Ovary (tissue), 3 donors: ENCODE measurements around the gene FBXO11.

Experiments
- POLR2A ChIP-seq: fragments of 450-650 bp; IDR thresholded peaks from one replicate; pipeline ENCODE4 v1.6.1; 2017; ENCODE audit warnings: antibody characterized with exemption, mild to moderate bottlenecking, moderate library complexity
- TF ChIP-seq, protein P1 (sequence below), 3 donors: fragments of 450-650 bp in 2 of 3; fragments of 200-600 bp in 1 of 3; IDR thresholded peaks; one replicate each; pipeline versions ENCODE4 v1.5.1 to v1.8.0; 2016 to 2022; ENCODE audit warnings: antibody characterized with exemption in 3 of 3, mild to moderate bottlenecking in 1 of 3
- donor health status: DM: no; HTN: no; CAD: no.

DNA sequence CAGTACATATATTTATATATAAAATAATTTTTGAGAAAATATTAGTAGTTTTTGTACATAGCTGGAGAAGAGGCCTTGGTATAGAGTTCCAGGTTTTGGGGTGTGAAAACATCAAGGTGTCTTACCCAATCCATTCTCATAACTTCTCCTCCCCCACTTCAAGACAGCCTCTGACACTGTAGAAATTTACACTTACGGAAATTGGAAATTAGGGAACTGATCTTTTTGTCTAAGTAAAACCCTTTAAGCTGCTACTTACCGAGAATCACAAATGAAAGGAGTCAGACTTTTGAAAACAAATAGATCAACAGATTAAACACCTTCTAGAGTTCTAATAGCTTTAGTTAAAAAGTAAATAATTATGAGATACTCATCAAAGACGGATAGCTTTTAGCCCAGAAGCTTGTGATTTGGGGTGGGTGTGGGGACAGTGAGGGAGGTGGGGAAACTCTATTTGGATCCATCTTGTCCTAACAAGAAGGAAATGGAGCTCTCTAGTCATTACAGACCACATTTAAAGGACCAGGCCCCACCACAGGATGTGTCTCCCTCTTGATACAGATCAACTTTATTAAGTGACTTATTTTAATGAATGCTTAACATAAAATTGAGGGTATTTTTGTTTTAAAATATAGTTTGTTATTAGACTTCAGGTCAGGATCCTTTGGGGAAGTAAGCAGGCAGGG lies 11.1 kb upstream of the FBXO11 start:
- TF ChIP-seq, protein P1, sequence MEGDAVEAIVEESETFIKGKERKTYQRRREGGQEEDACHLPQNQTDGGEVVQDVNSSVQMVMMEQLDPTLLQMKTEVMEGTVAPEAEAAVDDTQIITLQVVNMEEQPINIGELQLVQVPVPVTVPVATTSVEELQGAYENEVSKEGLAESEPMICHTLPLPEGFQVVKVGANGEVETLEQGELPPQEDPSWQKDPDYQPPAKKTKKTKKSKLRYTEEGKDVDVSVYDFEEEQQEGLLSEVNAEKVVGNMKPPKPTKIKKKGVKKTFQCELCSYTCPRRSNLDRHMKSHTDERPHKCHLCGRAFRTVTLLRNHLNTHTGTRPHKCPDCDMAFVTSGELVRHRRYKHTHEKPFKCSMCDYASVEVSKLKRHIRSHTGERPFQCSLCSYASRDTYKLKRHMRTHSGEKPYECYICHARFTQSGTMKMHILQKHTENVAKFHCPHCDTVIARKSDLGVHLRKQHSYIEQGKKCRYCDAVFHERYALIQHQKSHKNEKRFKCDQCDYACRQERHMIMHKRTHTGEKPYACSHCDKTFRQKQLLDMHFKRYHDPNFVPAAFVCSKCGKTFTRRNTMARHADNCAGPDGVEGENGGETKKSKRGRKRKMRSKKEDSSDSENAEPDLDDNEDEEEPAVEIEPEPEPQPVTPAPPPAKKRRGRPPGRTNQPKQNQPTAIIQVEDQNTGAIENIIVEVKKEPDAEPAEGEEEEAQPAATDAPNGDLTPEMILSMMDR (IDR thresholded peaks at IDR 0.05) = no peak
- no peak for TF ChIP-seq POLR2A
